Stomach (tissue), 4 donors: ENCODE results near the gene PYCR2.

Experiments
- CTCF ChIP-seq, 7 experiments: fragments of 450-650 bp in 4 of 7; fragments of 200-600 bp in 3 of 7; sonication (generic) in 3 of 7; IDR thresholded peaks; one replicate each; pipeline ENCODE4 v1.5.1; 2016 to 2019; ENCODE audit warnings: antibody characterized with exemption in 7 of 7, control low read depth in 2 of 7, mild to moderate bottlenecking in 1 of 7
- EP300 ChIP-seq: sonication (generic); formaldehyde crosslinking; IDR thresholded peaks from one replicate; pipeline ENCODE4 v1.6.1; 2017; ENCODE audit warnings: antibody characterized with exemption
- POLR2A ChIP-seq, 4 donors: fragments of 450-650 bp; IDR thresholded peaks; one replicate each; pipeline ENCODE4 v1.6.1; 2016; ENCODE audit warnings: antibody characterized with exemption in 4 of 4, control low read depth in 2 of 4, mild to moderate bottlenecking in 1 of 4, moderate library complexity in 1 of 4

- TF ChIP-seq CTCF (IDR thresholded peaks at IDR 0.05) (no peak), POLR2A (IDR thresholded peaks at IDR 0.05) (no peak), EP300 (no peak)
Measured at GRCh38 chr1:225881081-225881958, 42.7 kb downstream of the PYCR2 start.
